Stimulated activated CD4-positive, alpha-beta T cell treated with anti-CD3 and anti-CD28 coated beads, Interleukin-15, amount 100 ng/mL, for 24 hours (primary cell): Measurements from ENCODE around the gene TCERG1.
A peak's percentile ranks its signal among the peaks of the same experiment; 100 is the strongest.
"Not testable (repeated sequence)": the region's sequence is repeated elsewhere in the genome, so short reads cannot be mapped to it uniquely, and the experiment has no call there.

Experiments used
- DNase-seq: peaks from one replicate; pipeline ENCODE4 v3.0.0-alpha.2; 2020

The TCERG1 gene

DNA sequence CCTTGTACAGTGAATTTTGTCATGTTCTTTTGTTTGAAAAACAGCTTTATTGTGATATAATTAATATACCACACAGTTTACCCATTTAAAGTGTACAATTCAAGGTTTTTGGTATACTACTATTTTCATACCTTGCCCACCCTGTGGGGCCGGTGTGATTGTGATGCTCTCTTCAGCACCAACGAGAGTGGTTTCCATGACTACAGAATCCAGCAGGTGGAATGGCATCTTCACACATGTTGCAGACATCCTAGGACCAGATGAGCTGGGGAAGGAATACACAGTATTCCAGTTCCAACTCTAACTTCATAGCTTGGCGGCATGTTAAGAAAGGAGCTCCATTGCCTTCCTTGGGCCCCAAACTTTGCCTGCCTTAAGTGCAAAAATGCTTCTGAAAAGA lies 76.6 kb downstream of the TCERG1 start:
- DNase-seq, result no peak

DNA sequence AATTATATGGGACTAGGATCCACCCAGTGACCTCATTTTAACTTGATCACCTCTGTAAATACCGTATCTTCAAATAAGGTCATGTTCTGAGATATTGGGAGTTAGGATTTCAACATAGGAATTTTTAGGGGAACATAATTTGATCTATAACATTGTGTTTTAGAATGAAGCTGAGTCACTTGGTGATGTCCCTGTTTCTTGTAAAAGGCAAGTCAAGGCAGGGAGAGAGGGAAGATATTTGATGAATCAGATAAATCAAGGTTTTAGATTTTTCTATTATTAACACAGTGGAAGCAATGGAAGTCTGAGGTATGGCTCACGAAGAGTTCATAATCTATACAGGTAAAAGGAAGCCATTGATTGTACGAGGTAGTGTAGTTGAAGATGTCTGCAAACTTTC lies 80.7 kb downstream of the TCERG1 start:
- no peak for DNase-seq

DNA sequence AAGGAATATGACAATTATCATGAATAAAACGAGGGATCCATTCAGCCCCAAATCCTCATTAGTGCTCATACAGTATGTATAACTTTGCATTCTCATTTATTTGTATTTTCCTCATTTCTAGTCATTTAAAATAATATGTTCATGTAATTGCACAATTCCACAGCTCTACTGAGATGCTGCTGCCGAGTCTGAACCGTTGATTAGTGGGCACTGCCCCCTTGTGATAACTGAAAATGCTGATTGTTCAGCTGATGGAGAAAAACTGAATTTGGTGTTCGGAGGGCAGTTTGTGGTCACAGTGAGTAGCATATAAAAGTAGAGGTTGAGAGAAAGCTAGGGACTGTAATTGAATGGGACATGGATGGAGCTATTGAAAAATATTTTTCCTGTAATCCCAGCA lies 81.1 kb downstream of the TCERG1 start:
- DNase-seq, result no peak

DNA sequence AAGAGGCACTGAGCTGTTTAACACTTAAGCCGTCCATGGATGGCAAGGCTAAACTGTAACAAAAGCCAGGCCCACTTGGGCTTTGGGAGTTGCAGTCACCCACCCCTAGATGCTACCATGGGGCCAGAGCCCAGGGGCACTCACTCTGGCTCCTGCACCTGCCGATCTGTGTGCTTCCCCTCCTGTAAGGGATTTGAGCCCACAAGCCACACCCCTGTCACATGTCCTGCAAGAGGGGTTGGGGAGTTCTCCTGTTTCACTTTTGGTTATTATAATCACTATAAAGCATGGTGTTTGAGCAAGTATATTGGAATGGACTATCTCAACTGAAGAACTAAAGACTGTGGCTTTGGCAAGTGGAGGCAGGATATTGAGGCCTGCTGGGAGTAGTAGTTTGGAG lies 82.9 kb downstream of the TCERG1 start:
- no peak for DNase-seq

DNA sequence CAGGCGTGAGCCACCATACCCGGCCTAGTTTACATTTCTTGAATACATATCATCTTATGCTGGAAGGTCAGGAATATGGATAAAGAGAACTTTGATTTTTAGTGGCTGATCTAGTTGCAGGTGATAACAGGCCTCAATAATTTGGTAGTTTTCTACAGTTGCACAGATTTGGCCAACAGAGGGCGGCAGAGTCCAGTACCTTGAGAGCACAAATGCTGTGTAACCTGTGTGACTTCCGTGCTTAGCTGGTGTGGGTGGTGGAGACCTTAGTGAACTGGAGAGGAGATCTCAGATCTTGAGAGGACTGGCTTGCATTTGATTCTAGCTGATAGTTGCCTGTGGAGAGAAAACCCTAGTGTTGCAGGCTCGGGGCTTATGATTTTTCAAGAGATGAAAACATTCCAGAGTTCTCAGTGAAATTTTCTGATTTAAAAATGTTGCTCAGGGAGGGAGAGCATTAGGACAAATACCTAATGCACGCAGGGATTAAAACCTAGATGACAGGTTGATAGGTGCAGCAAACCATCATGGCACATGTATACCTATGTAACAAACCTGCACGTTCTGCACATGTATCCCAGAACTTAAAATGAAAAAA lies 86.2 kb downstream of the TCERG1 start:
- DNase-seq, result peak; percentile 85

DNA sequence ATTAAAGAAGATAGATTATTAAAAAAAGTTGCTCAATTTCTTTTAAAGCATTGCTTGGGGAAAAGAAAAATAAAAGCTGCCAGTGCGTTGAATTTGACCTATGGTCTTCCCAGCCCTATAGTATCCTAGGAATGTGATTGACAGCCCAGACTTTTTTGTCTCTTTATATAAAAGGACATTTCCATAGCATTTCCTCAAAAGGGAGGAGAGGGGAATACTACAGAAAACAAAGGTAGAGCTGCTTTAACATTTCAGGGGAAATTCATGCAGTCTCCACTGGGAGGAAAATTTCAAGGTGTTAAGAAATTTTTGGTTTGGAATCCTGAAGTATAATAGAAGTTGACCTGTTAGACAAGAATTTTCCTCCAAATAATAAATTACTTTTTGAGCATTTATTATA lies 86.7 kb downstream of the TCERG1 start:
- DNase-seq, result no peak

- no peak for DNase-seq
Observed at GRCh38 chr5:146538432-146538831, 91.3 kb downstream of the TCERG1 start.

- DNase-seq, result no peak
Observed at GRCh38 chr5:146539973-146540372, 92.8 kb downstream of the TCERG1 start.

DNA sequence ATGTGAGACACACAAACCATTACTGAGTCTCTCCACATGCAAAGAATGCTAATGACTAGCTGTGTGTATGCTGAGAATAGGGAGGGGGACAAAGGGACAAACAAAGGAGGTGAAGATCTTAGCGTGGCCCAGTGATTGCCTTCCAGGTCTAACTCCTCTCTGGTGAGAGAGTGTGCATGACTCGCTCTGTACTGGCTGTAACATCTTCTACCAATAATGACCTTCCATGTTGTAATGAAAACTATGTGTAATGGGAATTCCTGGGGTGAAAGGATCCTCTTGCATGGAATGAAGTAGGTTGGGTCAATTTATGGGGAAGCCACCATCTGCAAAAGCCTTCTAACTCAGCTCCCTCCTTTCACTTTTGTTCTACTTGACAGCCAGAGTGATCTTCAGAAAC lies 93.3 kb downstream of the TCERG1 start:
- DNase-seq, result no peak

GRCh38 chr5:146541958-146542849 lies 95.1 kb downstream of the TCERG1 start:
- DNase-seq, result peak; percentile 77

DNA sequence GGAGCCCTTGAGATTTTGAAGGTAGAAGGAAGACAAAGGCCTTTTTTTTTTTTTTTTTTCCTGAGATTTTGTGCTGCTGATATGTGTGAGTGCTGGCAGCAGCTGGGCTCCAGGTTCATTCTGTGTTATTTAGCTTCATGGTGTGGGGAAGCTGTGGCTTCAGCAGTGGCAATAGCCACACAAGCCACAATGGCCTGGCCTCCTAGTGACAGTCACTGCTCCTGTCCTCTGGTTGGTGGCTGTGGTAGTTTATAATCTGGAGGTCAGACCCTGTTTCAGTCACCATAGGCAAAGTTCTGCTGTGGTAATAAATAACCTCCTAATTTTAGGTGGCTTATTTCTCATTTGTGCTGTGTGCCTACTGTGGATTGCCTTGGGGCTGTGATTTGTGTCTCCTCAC lies 97.1 kb downstream of the TCERG1 start:
- DNase-seq, result no peak

GRCh38 chr5:146548781-146549449 lies 101.8 kb downstream of the TCERG1 start:
- DNase-seq, result no peak

GRCh38 chr5:146549615-146550014 lies 102.5 kb downstream of the TCERG1 start:
- no peak for DNase-seq

DNA sequence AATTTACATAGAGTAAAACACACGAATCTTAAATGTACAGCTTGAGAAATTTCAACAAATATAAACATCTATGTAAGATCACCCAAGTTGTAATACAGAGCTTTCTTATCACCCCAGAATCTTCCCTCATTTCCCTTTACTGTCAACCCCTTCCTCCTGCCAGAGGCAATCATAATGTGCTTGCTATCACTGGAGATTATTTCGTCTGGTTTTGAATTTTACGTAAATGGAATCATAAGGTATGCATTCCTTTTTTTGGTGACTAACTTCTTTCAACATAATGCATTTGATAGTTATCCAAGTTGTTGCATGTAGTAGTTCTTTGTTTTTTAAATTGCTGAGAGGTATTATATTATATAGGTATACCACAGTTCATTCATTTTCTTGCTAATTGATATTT lies 106.3 kb downstream of the TCERG1 start:
- DNase-seq, result no peak

DNA sequence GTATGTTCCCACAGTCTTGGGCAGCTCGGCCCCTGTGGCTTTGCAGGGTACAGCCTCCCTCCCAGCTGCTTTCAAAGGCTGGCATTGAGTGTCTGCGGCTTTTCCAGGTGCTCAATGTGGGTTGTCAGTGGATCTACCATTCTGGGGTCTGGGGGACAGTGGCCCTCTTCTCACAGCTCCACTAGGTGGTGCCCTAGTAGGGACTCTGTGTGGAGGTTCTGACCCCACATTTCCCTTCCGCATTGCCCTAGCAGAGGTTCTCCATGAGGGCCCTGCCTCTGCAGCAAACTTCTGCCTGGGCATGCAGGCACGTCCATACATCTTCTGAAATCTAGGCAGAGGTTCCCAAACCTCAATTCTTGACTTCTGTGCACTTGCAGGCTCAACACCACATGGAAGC lies 109.8 kb downstream of the TCERG1 start:
- not testable (repeated sequence) for DNase-seq

- DNase-seq, result no peak
Observed at GRCh38 chr5:146560205-146560812, 113.2 kb downstream of the TCERG1 start.
